Measurements from ENCODE around the gene NPAS3.

DNA sequence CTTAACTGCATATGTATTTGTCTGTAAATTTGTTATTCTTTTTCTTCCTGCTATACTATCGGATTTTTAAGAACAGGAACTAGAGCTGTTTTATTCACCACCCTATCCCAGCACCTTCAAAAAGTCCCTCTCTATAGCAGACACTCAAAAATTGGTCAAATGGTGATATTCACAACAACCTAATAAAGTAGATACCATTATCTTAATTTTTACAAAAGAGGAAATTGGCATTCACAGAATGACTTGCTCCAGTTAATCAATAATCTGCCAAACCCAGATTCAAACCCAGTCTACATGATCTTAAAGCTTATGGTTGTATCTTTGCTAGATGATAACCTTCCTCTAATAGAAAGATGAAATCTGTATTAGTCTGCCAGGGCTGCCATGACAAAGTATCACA, 585.6 kb downstream of the NPAS3 start:
- TF ChIP-seq, protein P1, sequence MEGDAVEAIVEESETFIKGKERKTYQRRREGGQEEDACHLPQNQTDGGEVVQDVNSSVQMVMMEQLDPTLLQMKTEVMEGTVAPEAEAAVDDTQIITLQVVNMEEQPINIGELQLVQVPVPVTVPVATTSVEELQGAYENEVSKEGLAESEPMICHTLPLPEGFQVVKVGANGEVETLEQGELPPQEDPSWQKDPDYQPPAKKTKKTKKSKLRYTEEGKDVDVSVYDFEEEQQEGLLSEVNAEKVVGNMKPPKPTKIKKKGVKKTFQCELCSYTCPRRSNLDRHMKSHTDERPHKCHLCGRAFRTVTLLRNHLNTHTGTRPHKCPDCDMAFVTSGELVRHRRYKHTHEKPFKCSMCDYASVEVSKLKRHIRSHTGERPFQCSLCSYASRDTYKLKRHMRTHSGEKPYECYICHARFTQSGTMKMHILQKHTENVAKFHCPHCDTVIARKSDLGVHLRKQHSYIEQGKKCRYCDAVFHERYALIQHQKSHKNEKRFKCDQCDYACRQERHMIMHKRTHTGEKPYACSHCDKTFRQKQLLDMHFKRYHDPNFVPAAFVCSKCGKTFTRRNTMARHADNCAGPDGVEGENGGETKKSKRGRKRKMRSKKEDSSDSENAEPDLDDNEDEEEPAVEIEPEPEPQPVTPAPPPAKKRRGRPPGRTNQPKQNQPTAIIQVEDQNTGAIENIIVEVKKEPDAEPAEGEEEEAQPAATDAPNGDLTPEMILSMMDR (IDR thresholded peaks at IDR 0.05), result no peak
- no peak for TF ChIP-seq POLR2A (IDR thresholded peaks at IDR 0.05)
